Measurements from ENCODE around the gene MMP10.

The MMP10 gene

GRCh38 chr11:102727890-102728289 is 52.5 kb downstream of the MMP10 start:
- DNase-seq (ENCODE audit: low spot score) = no peak

DNA sequence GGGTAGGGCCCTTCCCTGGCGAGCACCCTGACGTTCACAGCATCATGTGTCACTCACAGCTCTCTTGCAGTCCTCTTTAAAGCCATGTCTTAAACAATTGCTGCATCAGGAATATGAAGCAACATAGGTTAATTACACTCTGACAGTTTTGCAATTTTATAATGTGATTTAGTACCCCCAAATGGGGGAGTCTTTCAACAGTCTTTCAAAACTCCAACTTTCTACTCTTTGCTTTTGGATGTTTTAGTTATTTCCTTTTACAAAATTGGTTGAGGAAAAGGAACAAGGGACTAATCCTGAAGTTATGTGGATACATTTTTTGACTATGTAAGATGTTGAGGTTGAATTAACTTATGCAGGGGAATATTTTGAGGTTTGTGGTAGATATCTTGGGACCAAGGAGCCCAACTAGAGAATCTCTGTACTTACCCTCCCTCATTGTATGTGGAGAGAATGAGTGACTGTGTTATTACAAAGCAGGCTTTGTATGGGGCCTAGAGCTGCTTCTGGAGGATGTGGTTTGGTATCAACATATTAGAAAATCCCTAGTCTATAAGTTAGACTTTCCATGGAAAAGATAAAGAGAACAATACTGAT is 55.4 kb downstream of the MMP10 start, which contains the start of gene MMP8:
Gene MMP8, minus strand, starts transcription at position 51 of the 597 bp plus-strand sequence. CDS start 99 bp downstream, outside the sequence.
- DNase-seq (ENCODE audit: low spot score) = no peak

DNA sequence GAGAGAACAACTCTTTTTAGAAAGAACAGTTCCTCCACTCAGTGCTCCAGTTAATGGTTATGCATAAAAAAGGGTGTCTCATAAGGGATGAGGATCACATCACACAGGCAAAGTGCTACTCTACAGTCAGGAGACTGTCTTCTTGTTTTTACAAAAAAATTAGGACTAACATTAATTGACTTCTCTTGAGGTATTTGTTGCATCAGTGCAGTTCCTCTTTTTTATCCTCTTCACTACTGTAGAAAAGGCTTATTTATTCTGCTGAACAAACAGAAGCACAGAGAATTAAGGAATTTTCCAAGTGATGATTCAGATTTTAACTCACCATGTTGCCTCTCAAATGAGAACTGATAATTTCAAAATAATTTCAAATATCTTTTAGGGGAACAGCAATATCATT is 57.6 kb downstream of the MMP10 start:
- DNase-seq (ENCODE audit: low spot score) = no peak
